ENCODE measurements around the gene PTPN3. TPM values are rescaled to one million over a fixed set of nuclear protein-coding genes. Genes with fewer than 3 reads are reported as not detected.
"Not testable (repeated sequence)": the region's sequence is repeated elsewhere in the genome, so short reads cannot be mapped to it uniquely, and the experiment has no call there.

PTPN3 gene
- total RNA-seq, 1 donor from 2014 or later, result 13.4 TPM

DNA sequence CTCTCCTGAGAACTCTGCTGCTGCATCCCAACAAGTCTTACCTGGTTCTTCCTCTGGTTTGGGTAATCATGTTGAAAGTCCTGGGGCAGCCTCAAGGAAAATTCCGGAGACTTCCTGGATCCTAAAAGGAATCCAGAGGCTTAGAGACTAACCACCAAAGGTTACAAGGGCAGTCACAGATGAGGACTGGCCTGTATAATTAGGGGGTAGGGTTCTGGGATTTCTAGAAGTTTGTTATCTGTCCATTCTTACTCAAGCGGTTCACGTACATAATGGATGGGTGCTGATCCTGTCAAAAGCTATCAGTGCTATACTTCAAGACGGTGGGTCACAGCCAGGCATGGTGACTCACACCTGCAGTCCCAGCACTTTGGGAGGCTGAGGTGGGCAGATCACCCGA lies 125.9 kb downstream of the PTPN3 start:
- Histone ChIP-seq H3K27me3 (ENCODE audit: low read depth) (no peaks in the 10 kb centered on the region), H3K4me3 (no peak overlapping the region), H3K4me1 (no peaks in the 10 kb centered on the region), H3K9me3 (no peaks in the 10 kb centered on the region), H3K27ac (no peak overlapping the region), H3K36me3 (no peaks in the 10 kb centered on the region)
- TF ChIP-seq, protein P1, sequence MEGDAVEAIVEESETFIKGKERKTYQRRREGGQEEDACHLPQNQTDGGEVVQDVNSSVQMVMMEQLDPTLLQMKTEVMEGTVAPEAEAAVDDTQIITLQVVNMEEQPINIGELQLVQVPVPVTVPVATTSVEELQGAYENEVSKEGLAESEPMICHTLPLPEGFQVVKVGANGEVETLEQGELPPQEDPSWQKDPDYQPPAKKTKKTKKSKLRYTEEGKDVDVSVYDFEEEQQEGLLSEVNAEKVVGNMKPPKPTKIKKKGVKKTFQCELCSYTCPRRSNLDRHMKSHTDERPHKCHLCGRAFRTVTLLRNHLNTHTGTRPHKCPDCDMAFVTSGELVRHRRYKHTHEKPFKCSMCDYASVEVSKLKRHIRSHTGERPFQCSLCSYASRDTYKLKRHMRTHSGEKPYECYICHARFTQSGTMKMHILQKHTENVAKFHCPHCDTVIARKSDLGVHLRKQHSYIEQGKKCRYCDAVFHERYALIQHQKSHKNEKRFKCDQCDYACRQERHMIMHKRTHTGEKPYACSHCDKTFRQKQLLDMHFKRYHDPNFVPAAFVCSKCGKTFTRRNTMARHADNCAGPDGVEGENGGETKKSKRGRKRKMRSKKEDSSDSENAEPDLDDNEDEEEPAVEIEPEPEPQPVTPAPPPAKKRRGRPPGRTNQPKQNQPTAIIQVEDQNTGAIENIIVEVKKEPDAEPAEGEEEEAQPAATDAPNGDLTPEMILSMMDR (IDR thresholded peaks at IDR 0.05), result no peak
- ATAC-seq, result no peak
- intact Hi-C loops (cut with DNase I), result no loop called here
- DNase-seq, result no peak

DNA sequence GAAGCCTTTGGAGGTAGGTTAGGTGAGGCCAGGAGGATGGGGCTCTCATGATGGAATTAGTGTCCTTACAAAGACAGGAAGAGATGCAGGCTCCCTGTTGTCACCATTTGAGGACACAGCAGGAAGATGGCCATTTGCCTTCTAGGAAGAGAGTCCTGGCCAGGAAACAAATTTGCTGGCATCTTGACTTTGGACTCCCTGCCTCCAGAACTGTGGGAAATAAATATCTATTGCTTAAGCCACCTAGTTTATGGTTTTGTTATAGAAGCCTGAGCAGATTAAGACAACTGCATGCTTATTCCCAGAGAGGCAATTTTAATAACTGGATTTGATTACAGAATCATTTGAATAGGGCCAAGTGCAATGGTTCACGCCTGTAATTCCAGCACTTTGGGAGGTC lies 126.7 kb downstream of the PTPN3 start:
- ATAC-seq (no peak), DNase-seq (no peak)
- H3K4me1 ChIP-seq, result no peaks in the 10 kb centered on the region
- H3K27ac ChIP-seq, result no peak overlapping the region
- TF ChIP-seq, protein P1 (IDR thresholded peaks at IDR 0.05), result no peak
- H3K27me3 ChIP-seq (ENCODE audit: low read depth), result no peaks in the 10 kb centered on the region
- intact Hi-C loops (cut with DNase I), result no loop called here
- H3K36me3 ChIP-seq, result no peaks in the 10 kb centered on the region
- no peaks in the 10 kb centered on the region for H3K9me3 ChIP-seq
- no peak overlapping the region for H3K4me3 ChIP-seq

DNA sequence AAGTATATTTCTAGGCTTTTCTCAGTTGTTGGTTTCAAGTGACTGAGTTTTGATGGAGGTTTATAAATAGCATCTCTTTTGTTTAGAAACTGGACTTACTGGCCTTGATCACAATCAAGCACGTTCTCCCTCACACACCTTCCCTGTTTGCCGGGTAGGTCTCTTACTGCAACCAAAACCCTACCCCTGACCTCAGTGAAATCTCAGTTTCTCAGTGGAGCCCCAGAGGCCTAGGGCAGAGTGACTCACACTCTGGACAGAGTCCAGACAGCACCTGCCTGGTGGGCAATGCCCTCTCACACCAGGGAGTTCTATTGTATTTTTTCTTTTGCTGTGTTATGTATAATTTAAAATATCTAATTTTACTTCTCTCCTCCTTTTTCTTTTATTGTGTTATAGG lies 128.8 kb downstream of the PTPN3 start:
- H3K4me3 ChIP-seq, result no peak overlapping the region
- ATAC-seq (no peak), DNase-seq (no peak)
- no peaks in the 10 kb centered on the region for H3K36me3 ChIP-seq
- TF ChIP-seq, protein P1 (IDR thresholded peaks at IDR 0.05), result no peak
- H3K9me3 ChIP-seq, result no peaks in the 10 kb centered on the region
- intact Hi-C loops (cut with DNase I), result no loop called here
- no peak overlapping the region for H3K27ac ChIP-seq
- H3K27me3 ChIP-seq (ENCODE audit: low read depth), result no peaks in the 10 kb centered on the region
- no peaks in the 10 kb centered on the region for H3K4me1 ChIP-seq

DNA sequence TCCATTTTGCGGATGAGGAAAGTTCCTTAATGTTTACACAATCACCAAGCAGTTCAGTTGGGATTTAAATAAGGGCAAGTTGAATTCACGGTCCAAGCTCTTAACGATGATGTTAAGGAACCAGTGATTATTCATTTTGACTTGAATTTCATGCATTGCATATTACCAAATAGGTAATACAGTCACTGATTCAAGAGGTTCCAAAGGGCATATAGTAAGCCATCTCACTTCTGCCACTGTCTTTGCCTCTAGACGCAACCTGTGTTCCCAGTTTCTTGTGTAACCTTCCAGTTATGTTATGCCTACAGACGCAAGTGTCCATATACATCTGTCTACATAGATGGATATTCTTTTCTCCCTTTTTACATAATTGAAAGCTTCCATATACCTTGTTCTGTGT lies 137.3 kb downstream of the PTPN3 start:
- intact Hi-C loops (cut with DNase I), result no loop called here

DNA sequence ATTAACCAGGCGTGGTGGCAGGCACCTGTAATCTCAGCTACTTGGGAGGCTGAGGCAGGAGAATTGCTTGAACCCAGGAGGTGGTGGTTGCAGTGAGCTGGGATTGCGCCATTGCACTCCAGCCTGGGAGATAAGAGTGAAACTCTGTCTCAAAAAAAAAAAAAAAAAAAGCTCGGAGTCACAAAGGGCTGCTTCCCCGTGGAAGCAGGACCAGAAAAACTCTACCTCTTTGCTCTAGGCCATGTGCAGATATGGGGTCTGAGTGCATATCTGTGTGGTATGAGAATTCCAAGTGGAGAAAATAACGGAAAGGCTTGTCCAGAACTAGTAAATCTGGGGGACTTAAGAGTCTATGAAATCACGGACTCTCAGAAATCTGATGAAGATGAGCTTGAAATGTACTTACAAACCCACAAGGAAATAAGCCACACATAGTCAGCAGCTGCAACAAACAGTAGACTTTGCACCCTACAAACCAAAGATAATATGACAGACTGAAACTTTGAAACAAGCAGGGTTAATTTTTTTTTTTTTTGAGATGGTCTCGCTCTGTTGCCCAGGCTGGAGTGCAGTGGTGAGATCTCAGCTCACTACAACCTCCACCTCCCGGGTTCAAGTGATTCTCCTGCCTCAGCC lies 139.0 kb downstream of the PTPN3 start:
- ATAC-seq; H3K9me3 ChIP-seq; H3K27ac ChIP-seq; intact Hi-C loops (cut with DNase I); DNase-seq; H3K27me3 ChIP-seq (ENCODE audit: low read depth); H3K4me3 ChIP-seq; H3K36me3 ChIP-seq; H3K4me1 ChIP-seq: not testable (repeated sequence)

More for the DNA sequence above, 137.3 kb downstream of the PTPN3 start:
- H3K4me3 ChIP-seq, result no peak overlapping the region
- no peaks in the 10 kb centered on the region for H3K27me3 ChIP-seq (ENCODE audit: low read depth)
- no peak overlapping the region for H3K27ac ChIP-seq
- H3K9me3 ChIP-seq, result no peaks in the 10 kb centered on the region
- ATAC-seq, result no peak
- no peaks in the 10 kb centered on the region for H3K4me1 ChIP-seq
- DNase-seq, result no peak
- TF ChIP-seq, protein P1 (IDR thresholded peaks at IDR 0.05), result no peak
- no peaks in the 10 kb centered on the region for H3K36me3 ChIP-seq

DNA sequence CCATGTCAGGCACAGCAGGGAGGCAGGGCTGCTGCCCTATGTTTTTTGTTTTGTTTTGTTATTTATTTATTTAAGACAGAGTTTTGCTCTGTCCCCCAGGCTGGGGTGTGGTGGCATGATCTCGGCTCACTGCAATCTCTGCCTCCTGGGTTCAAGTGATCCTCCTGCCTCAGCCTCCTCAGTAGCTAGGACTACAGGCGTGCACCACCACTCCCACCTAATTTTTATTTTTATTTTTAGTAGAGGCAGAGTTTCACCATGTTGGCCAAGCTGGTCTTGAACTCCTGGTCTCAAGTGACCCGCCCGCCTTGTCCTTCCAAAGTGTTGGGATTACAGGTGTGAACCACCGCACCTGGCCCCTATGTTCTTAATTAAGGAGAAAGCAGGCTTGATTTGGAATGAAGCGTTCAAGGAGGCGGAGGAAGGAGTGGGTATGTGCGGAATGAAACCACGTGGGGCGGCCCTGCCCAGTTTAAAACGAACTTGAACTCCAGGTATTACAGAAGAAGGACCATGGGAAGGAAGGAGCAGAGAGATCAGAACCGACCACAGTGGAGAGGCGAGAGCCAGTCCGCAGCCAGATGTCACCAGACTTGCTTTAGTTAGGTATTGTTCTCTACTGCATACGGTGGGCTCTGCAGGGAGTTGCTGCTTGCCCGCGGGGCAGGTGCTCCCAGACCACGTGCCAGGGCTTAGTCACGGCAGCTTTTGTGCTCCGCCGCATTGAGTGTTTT lies 142.4 kb downstream of the PTPN3 start:
- TF ChIP-seq, protein P1 (IDR thresholded peaks at IDR 0.05), result no peak
- Histone ChIP-seq H3K9me3 (no peaks in the 10 kb centered on the region), H3K27ac (no peak overlapping the region), H3K4me1 (no peaks in the 10 kb centered on the region), H3K36me3 (no peaks in the 10 kb centered on the region), H3K4me3 (no peak overlapping the region), H3K27me3 (ENCODE audit: low read depth) (no peaks in the 10 kb centered on the region)
- no peak for DNase-seq
- intact Hi-C loops (cut with DNase I), result no loop called here
- ATAC-seq, result peak; percentile 57 to 68
